ENCODE data around the gene OR7G3.

Gene OR7G3

GRCh38 chr19:9126900-9127405, at the start of gene OR7G3:
Gene OR7G3, minus strand, starts transcription at chr19:9126950. Its CDS starts 0 bp downstream, at chr19:9126950.
- Histone ChIP-seq H3K9me3 (ENCODE audit: control insufficient read depth in 1 of 2, low read length in 2 of 2) (no peaks in the 10 kb centered on the region), H3K4me3 (ENCODE audit: low read depth in 1 of 2, low read length in 2 of 2) (no peak within 1 kb of the TSS), H3K4me1 (ENCODE audit: control insufficient read depth in 1 of 2, insufficient read depth in 2 of 2, low read length in 2 of 2) (no peaks in the 10 kb centered on the region), H3K27me3 (ENCODE audit: control insufficient read depth in 1 of 2, insufficient read depth in 2 of 2, low read length in 2 of 2) (no peaks in the 10 kb centered on the region), H3K9ac (ENCODE audit: low read depth in 1 of 2, low read length in 2 of 2) (no peak within 1 kb of the TSS), H3K27ac (ENCODE audit: low read depth, low read length) (no peak within 1 kb of the TSS), H3K36me3 (ENCODE audit: control insufficient read depth in 1 of 2, insufficient read depth in 2 of 2, low read length in 2 of 2) (no peaks in the 10 kb centered on the region)

DNA sequence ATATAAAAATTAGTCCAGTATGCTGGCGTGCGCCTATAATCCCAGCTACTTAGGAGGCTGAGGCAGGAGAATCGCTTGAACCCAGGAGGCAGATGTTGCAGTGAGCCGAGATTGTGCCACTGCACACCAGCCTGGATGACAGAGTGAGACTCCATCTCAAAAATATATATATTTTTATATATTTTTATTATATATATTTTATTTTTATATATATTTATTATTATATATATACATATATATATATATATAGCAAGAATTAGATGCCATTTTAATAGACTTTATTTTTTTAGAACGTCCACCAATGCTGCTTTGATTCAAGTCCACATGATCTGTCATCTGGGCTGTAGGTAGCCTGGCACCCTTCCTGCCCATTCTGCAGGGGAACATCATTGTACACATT, 48.6 kb upstream of the OR7G3 start:
- H3K27ac ChIP-seq (ENCODE audit: low read depth, low read length) = no peak overlapping the region
- no peaks in the 10 kb centered on the region for H3K9me3 ChIP-seq (ENCODE audit: control insufficient read depth in 1 of 2, low read length in 2 of 2)
- peaks cover 0 to 3% of the 10 kb centered on the region in 2 donors for H3K4me1 ChIP-seq (ENCODE audit: control insufficient read depth in 1 of 2, insufficient read depth in 2 of 2, low read length in 2 of 2)
- no peak overlapping the region for H3K4me3 ChIP-seq (ENCODE audit: low read depth in 1 of 2, low read length in 2 of 2)
- H3K36me3 ChIP-seq (ENCODE audit: control insufficient read depth in 1 of 2, insufficient read depth in 2 of 2, low read length in 2 of 2) = no peaks in the 10 kb centered on the region
- no peak overlapping the region for H3K9ac ChIP-seq (ENCODE audit: low read depth in 1 of 2, low read length in 2 of 2)
- no peaks in the 10 kb centered on the region for H3K27me3 ChIP-seq (ENCODE audit: control insufficient read depth in 1 of 2, insufficient read depth in 2 of 2, low read length in 2 of 2)

GRCh38 chr19:9171393-9171991, 44.7 kb upstream of the OR7G3 start:
- Histone ChIP-seq H3K36me3 (ENCODE audit: control insufficient read depth in 1 of 2, insufficient read depth in 2 of 2, low read length in 2 of 2) (no peaks in the 10 kb centered on the region), H3K4me3 (ENCODE audit: low read depth in 1 of 2, low read length in 2 of 2) (no peak overlapping the region), H3K9me3 (ENCODE audit: control insufficient read depth in 1 of 2, low read length in 2 of 2) (no peaks in the 10 kb centered on the region), H3K4me1 (ENCODE audit: control insufficient read depth in 1 of 2, insufficient read depth in 2 of 2, low read length in 2 of 2) (peaks cover 0 to 3% of the 10 kb centered on the region in 2 donors), H3K27me3 (ENCODE audit: control insufficient read depth in 1 of 2, insufficient read depth in 2 of 2, low read length in 2 of 2) (no peaks in the 10 kb centered on the region), H3K9ac (ENCODE audit: low read depth in 1 of 2, low read length in 2 of 2) (no peak overlapping the region), H3K27ac (ENCODE audit: low read depth, low read length) (no peak overlapping the region)

DNA sequence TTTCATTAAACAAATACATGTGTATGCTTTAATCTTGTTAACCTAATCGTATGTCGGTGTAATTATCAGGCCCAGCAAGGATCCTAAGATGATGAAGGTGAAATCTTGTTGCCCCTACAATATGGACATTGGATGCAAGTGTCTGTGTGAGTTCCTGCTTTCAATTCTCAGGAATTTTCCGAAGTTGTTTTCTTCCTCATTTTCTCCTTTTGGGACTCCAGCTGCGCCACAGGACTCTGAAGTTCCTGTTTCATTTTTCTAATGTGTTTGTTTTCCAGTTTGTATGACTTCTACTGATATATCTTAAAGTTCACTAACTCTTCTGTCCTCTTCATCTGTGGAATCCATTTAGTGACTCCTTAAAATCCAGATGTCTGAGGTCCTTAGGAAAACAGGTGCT, 40.1 kb upstream of the OR7G3 start:
- Histone ChIP-seq H3K36me3 (ENCODE audit: control insufficient read depth in 1 of 2, insufficient read depth in 2 of 2, low read length in 2 of 2) (peaks cover 22 to 27% of the 10 kb centered on the region in 2 donors), H3K4me3 (ENCODE audit: low read depth in 1 of 2, low read length in 2 of 2) (no peak overlapping the region), H3K9ac (ENCODE audit: low read depth in 1 of 2, low read length in 2 of 2) (no peak overlapping the region), H3K27me3 (ENCODE audit: control insufficient read depth in 1 of 2, insufficient read depth in 2 of 2, low read length in 2 of 2) (no peaks in the 10 kb centered on the region), H3K27ac (ENCODE audit: low read depth, low read length) (no peak overlapping the region), H3K4me1 (ENCODE audit: control insufficient read depth in 1 of 2, insufficient read depth in 2 of 2, low read length in 2 of 2) (peaks cover 0 to 3% of the 10 kb centered on the region in 2 donors), H3K9me3 (ENCODE audit: control insufficient read depth in 1 of 2, low read length in 2 of 2) (peaks cover 1 to 11% of the 10 kb centered on the region in 2 donors)

DNA sequence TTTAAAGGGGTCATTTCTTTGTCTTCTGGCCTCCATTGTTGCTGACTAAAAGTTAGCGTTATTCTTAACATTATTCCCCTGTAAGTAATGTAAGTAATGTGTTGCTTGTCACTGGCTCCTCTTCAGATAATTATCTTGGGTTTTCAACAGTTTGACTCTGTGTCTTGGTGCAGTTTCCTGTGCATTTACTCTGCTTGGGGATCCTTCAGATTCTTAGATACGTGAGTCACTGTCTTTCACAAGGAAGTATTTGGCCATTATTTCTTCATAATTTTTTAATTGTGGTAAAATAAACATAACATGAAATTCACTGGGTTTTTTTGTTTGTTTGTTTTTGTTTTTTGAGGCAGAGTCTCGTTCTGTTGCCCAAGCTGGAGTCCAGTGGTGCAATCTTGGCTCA, 38.5 kb upstream of the OR7G3 start:
- Histone ChIP-seq H3K27me3 (ENCODE audit: control insufficient read depth in 1 of 2, insufficient read depth in 2 of 2, low read length in 2 of 2) (no peaks in the 10 kb centered on the region), H3K4me3 (ENCODE audit: low read depth in 1 of 2, low read length in 2 of 2) (no peak overlapping the region), H3K27ac (ENCODE audit: low read depth, low read length) (no peak overlapping the region), H3K9me3 (ENCODE audit: control insufficient read depth in 1 of 2, low read length in 2 of 2) (peaks cover 17 to 27% of the 10 kb centered on the region in 2 donors), H3K4me1 (ENCODE audit: control insufficient read depth in 1 of 2, insufficient read depth in 2 of 2, low read length in 2 of 2) (no peaks in the 10 kb centered on the region), H3K36me3 (ENCODE audit: control insufficient read depth in 1 of 2, insufficient read depth in 2 of 2, low read length in 2 of 2) (peaks cover 38 to 43% of the 10 kb centered on the region in 2 donors), H3K9ac (ENCODE audit: low read depth in 1 of 2, low read length in 2 of 2) (no peak overlapping the region)

GRCh38 chr19:9161427-9161826, 34.7 kb upstream of the OR7G3 start:
- no peak overlapping the region for H3K9ac ChIP-seq (ENCODE audit: low read depth in 1 of 2, low read length in 2 of 2)
- H3K4me1 ChIP-seq (ENCODE audit: control insufficient read depth in 1 of 2, insufficient read depth in 2 of 2, low read length in 2 of 2) = no peaks in the 10 kb centered on the region
- H3K27me3 ChIP-seq (ENCODE audit: control insufficient read depth in 1 of 2, insufficient read depth in 2 of 2, low read length in 2 of 2) = no peaks in the 10 kb centered on the region
- H3K9me3 ChIP-seq (ENCODE audit: control insufficient read depth in 1 of 2, low read length in 2 of 2) = peaks cover 28 to 43% of the 10 kb centered on the region in 2 donors
- H3K27ac ChIP-seq (ENCODE audit: low read depth, low read length) = no peak overlapping the region
- H3K36me3 ChIP-seq (ENCODE audit: control insufficient read depth in 1 of 2, insufficient read depth in 2 of 2, low read length in 2 of 2) = peaks cover 71 to 81% of the 10 kb centered on the region in 2 donors
- H3K4me3 ChIP-seq (ENCODE audit: low read depth in 1 of 2, low read length in 2 of 2) = peak overlapping the region in 1 of 2 donors; percentile 34

DNA sequence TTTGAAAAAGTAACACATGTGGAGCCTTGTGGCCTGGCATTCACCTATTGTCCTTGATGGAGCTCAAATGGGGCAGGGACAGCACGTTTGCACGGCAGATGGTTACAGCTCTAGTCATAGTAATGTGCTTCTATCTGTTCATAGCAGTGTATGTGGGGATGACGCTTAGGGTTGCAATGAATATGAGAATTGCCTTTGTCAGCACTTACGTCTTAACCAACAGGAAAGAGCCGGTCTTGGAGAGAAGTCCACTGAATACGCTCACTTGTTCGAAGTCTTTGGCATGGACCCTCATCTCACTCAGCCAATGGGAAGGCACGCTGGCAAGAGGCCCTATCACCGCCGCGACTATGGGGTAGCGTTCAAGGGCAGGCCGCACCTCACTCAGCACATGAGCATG, 33.1 kb upstream of the OR7G3 start:
- Histone ChIP-seq H3K36me3 (ENCODE audit: control insufficient read depth in 1 of 2, insufficient read depth in 2 of 2, low read length in 2 of 2) (peaks cover 84 to 89% of the 10 kb centered on the region in 2 donors), H3K4me3 (ENCODE audit: low read depth in 1 of 2, low read length in 2 of 2) (no peak overlapping the region), H3K27ac (ENCODE audit: low read depth, low read length) (no peak overlapping the region), H3K9me3 (ENCODE audit: control insufficient read depth in 1 of 2, low read length in 2 of 2) (peaks cover 37 to 49% of the 10 kb centered on the region in 2 donors), H3K27me3 (ENCODE audit: control insufficient read depth in 1 of 2, insufficient read depth in 2 of 2, low read length in 2 of 2) (no peaks in the 10 kb centered on the region), H3K9ac (ENCODE audit: low read depth in 1 of 2, low read length in 2 of 2) (no peak overlapping the region), H3K4me1 (ENCODE audit: control insufficient read depth in 1 of 2, insufficient read depth in 2 of 2, low read length in 2 of 2) (no peaks in the 10 kb centered on the region)

DNA sequence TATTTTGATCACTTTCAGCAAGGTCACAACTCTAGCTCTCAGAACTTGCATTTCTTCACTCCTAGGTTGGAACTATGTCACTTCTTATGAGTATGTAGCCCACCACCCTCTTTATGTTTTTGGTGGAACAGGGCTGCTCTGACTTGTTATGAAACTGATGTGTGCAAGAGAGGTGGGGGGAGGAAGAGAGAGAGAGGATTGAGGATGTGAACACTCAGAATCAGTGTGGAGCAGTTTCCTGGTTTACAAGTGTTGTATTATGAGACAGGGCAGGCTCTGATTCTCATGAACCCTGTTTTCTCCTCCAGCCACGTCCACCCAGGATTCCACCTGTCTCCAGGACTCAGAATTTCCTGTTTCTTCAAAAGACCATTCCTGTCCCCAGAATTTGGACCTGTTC, 29.6 kb upstream of the OR7G3 start:
- Histone ChIP-seq H3K9ac (ENCODE audit: low read depth in 1 of 2, low read length in 2 of 2) (no peak overlapping the region), H3K27me3 (ENCODE audit: control insufficient read depth in 1 of 2, insufficient read depth in 2 of 2, low read length in 2 of 2) (no peaks in the 10 kb centered on the region), H3K36me3 (ENCODE audit: control insufficient read depth in 1 of 2, insufficient read depth in 2 of 2, low read length in 2 of 2) (peaks cover 60 to 81% of the 10 kb centered on the region in 2 donors), H3K27ac (ENCODE audit: low read depth, low read length) (no peak overlapping the region), H3K9me3 (ENCODE audit: control insufficient read depth in 1 of 2, low read length in 2 of 2) (peaks cover 45 to 56% of the 10 kb centered on the region in 2 donors), H3K4me1 (ENCODE audit: control insufficient read depth in 1 of 2, insufficient read depth in 2 of 2, low read length in 2 of 2) (no peaks in the 10 kb centered on the region), H3K4me3 (ENCODE audit: low read depth in 1 of 2, low read length in 2 of 2) (no peak overlapping the region)

- Histone ChIP-seq H3K36me3 (ENCODE audit: control insufficient read depth in 1 of 2, insufficient read depth in 2 of 2, low read length in 2 of 2) (peaks cover 53 to 73% of the 10 kb centered on the region in 2 donors), H3K4me3 (ENCODE audit: low read depth in 1 of 2, low read length in 2 of 2) (no peak overlapping the region), H3K27me3 (ENCODE audit: control insufficient read depth in 1 of 2, insufficient read depth in 2 of 2, low read length in 2 of 2) (no peaks in the 10 kb centered on the region), H3K27ac (ENCODE audit: low read depth, low read length) (no peak overlapping the region), H3K4me1 (ENCODE audit: control insufficient read depth in 1 of 2, insufficient read depth in 2 of 2, low read length in 2 of 2) (no peaks in the 10 kb centered on the region), H3K9ac (ENCODE audit: low read depth in 1 of 2, low read length in 2 of 2) (no peak overlapping the region), H3K9me3 (ENCODE audit: control insufficient read depth in 1 of 2, low read length in 2 of 2) (peaks cover 38 to 53% of the 10 kb centered on the region in 2 donors)
Observed at GRCh38 chr19:9155591-9155990, 28.8 kb upstream of the OR7G3 start.

- Histone ChIP-seq H3K9me3 (ENCODE audit: control insufficient read depth in 1 of 2, low read length in 2 of 2) (peaks cover 24 to 44% of the 10 kb centered on the region in 2 donors), H3K4me3 (ENCODE audit: low read depth in 1 of 2, low read length in 2 of 2) (no peak overlapping the region), H3K9ac (ENCODE audit: low read depth in 1 of 2, low read length in 2 of 2) (no peak overlapping the region), H3K27ac (ENCODE audit: low read depth, low read length) (no peak overlapping the region), H3K4me1 (ENCODE audit: control insufficient read depth in 1 of 2, insufficient read depth in 2 of 2, low read length in 2 of 2) (no peaks in the 10 kb centered on the region), H3K36me3 (ENCODE audit: control insufficient read depth in 1 of 2, insufficient read depth in 2 of 2, low read length in 2 of 2) (peaks cover 20 to 52% of the 10 kb centered on the region in 2 donors), H3K27me3 (ENCODE audit: control insufficient read depth in 1 of 2, insufficient read depth in 2 of 2, low read length in 2 of 2) (no peaks in the 10 kb centered on the region)
Observed at GRCh38 chr19:9151367-9151766, 24.6 kb upstream of the OR7G3 start.

Data from duodenal mucosa (tissue), 2 donors.